Lower leg skin (tissue), 3 donors: Measurements from ENCODE around the gene DDT.
"Not testable (repeated sequence)": the region's sequence is repeated elsewhere in the genome, so short reads cannot be mapped to it uniquely, and the experiment has no call there.

ENCODE experiments used
- POLR2A ChIP-seq, 2 donors: fragments of 450-650 bp; IDR thresholded peaks; one replicate each; pipeline ENCODE4 v1.6.1; 2016 to 2017; ENCODE audit warnings: antibody characterized with exemption in 2 of 2, mild to moderate bottlenecking in 1 of 2, moderate library complexity in 1 of 2
- TF ChIP-seq, protein P1 (sequence below), 3 donors: fragments of 450-650 bp; IDR thresholded peaks; one replicate each; pipeline ENCODE4 v1.5.1; 2016; ENCODE audit warnings: antibody characterized with exemption in 3 of 3, mild to moderate bottlenecking in 3 of 3, moderate library complexity in 2 of 3

DNA sequence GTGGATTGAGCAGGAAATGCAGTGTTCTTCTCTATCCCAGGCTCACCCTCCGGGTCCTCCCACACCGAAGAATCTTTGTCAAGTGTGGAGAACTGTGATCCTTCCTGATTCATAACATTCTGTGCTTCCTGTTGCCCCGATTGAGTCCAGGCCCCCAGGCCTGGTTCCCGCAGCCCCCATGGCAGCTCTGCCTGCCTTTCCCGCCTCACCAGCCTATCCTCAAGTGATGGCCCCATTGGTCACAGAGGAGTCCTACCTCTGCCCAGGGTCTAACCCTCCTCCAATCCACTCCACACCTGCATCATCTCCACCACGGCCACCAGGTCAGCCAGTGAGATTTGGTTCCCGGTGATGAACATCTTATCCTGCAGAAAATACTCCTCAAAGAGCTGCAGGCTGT lies 25.5 kb upstream of the DDT start:
- TF ChIP-seq, protein P1, sequence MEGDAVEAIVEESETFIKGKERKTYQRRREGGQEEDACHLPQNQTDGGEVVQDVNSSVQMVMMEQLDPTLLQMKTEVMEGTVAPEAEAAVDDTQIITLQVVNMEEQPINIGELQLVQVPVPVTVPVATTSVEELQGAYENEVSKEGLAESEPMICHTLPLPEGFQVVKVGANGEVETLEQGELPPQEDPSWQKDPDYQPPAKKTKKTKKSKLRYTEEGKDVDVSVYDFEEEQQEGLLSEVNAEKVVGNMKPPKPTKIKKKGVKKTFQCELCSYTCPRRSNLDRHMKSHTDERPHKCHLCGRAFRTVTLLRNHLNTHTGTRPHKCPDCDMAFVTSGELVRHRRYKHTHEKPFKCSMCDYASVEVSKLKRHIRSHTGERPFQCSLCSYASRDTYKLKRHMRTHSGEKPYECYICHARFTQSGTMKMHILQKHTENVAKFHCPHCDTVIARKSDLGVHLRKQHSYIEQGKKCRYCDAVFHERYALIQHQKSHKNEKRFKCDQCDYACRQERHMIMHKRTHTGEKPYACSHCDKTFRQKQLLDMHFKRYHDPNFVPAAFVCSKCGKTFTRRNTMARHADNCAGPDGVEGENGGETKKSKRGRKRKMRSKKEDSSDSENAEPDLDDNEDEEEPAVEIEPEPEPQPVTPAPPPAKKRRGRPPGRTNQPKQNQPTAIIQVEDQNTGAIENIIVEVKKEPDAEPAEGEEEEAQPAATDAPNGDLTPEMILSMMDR (IDR thresholded peaks at IDR 0.05), result not testable (repeated sequence)
- TF ChIP-seq POLR2A (IDR thresholded peaks at IDR 0.05), result not testable (repeated sequence)
